Naive B cell (primary cell): ENCODE results near the gene ANO9. TPM values are rescaled to one million over a fixed set of nuclear protein-coding genes. Genes with fewer than 3 reads are reported as not detected.
A peak's percentile ranks its signal among the peaks of the same experiment; 100 is the strongest.

Source experiments
- ATAC-seq, 2 donors: fragments of 150-1000 bp; cut with Tn5 transposase; 2 replicates each; pipeline ENCODE4 v1.10.0; 2021; ENCODE audit warnings: low read depth in 2 of 2, mild to moderate bottlenecking in 2 of 2, moderate library complexity in 2 of 2
- DNase-seq: peaks from one replicate; pipeline ENCODE4 v3.0.0; 2022
- H3K27ac Mint-ChIP-seq, 6 donors: one replicate each; pipeline ENCODE4 v1.8.0; 2020 to 2022; ENCODE audit warnings: mild to moderate bottlenecking in 6 of 6, mixed read lengths in 6 of 6, moderate library complexity in 5 of 6, inconsistent platforms in 2 of 6
- H3K27me3 Mint-ChIP-seq, 3 donors: one replicate each; pipeline ENCODE4 v1.8.0; 2021 to 2022; ENCODE audit warnings: mixed read lengths in 3 of 3, mild to moderate bottlenecking in 1 of 3
- H3K36me3 Mint-ChIP-seq, 2 donors: one replicate each; pipeline ENCODE4 v1.8.0; 2020 to 2022; ENCODE audit warnings: mixed read lengths in 2 of 2, inconsistent platforms in 1 of 2, mild to moderate bottlenecking in 1 of 2
- H3K4me1 Mint-ChIP-seq, 3 donors: one replicate each; pipeline ENCODE4 v1.8.0; 2020 to 2022; ENCODE audit warnings: mixed read lengths in 3 of 3, inconsistent platforms in 1 of 3, mild to moderate bottlenecking in 1 of 3, moderate library complexity in 1 of 3
- H3K4me3 Mint-ChIP-seq, 8 donors: one replicate each; pipeline ENCODE4 v1.8.0; 2020 to 2022; ENCODE audit warnings: mild to moderate bottlenecking in 8 of 8, mixed read lengths in 8 of 8, moderate library complexity in 8 of 8, inconsistent platforms in 2 of 8
- H3K9me3 Mint-ChIP-seq, 7 donors: one replicate each; pipeline ENCODE4 v1.8.0; 2020 to 2022; ENCODE audit warnings: mixed read lengths in 7 of 7, mild to moderate bottlenecking in 5 of 7, inconsistent platforms in 2 of 7, moderate library complexity in 1 of 7
- polyA plus RNA-seq, 6 donors: library from polyadenylated mRNA; unstranded; fragments of 300-500 nt; fragmentation: Illumina TruSeq; gene quantifications; one replicate each; pipeline ENCODE4 v1.2.3, GENCODE V29; 2021; ENCODE audit warnings: low read depth in 6 of 6

The ANO9 gene
- polyA plus RNA-seq, 6 donors from 2014 or later = 1.9 to 4.5 (median 3.4) TPM; not detected in 1

- H3K27ac Mint-ChIP-seq = peak overlapping the region in 1 of 6 donors; percentile 60
- H3K4me1 Mint-ChIP-seq = peaks cover 40 to 50% (median 49%) of the 10 kb centered on the region in 3 donors
- peaks cover 0 to 8% of the 10 kb centered on the region in 2 donors for H3K36me3 Mint-ChIP-seq
- DNase-seq (no peak), ATAC-seq (no peak)
- H3K9me3 Mint-ChIP-seq = no peaks in the 10 kb centered on the region
- no peaks in the 10 kb centered on the region for H3K27me3 Mint-ChIP-seq
- H3K4me3 Mint-ChIP-seq = peak overlapping the region in 2 of 8 donors; percentile 51 to 52
Observed at GRCh38 chr11:454043-454442, 12.2 kb upstream of the ANO9 start.

GRCh38 chr11:453564-453963, 11.8 kb upstream of the ANO9 start:
- no peak for DNase-seq

GRCh38 chr11:452916-453527, 11.2 kb upstream of the ANO9 start:
- H3K4me3 Mint-ChIP-seq = peak overlapping the region in 4 of 8 donors; percentile 41 to 87 (median 62)
- ATAC-seq (no peak), DNase-seq (no peak)
- H3K9me3 Mint-ChIP-seq = no peaks in the 10 kb centered on the region
- peaks cover 50 to 56% (median 51%) of the 10 kb centered on the region in 3 donors for H3K4me1 Mint-ChIP-seq
- peak overlapping the region in 2 of 6 donors; percentile 57 to 69 for H3K27ac Mint-ChIP-seq
- H3K27me3 Mint-ChIP-seq = no peaks in the 10 kb centered on the region
- H3K36me3 Mint-ChIP-seq = peaks cover 0 to 8% of the 10 kb centered on the region in 2 donors

More at GRCh38 chr11:453564-453963, 11.8 kb upstream of the ANO9 start:
- H3K27ac Mint-ChIP-seq = peak overlapping the region in 1 of 6 donors; percentile 60
- peaks cover 0 to 8% of the 10 kb centered on the region in 2 donors for H3K36me3 Mint-ChIP-seq
- peak overlapping the region in 3 of 8 donors; percentile 41 to 51 (median 47) for H3K4me3 Mint-ChIP-seq
- no peaks in the 10 kb centered on the region for H3K9me3 Mint-ChIP-seq
- no peaks in the 10 kb centered on the region for H3K27me3 Mint-ChIP-seq
- no peak for ATAC-seq
- H3K4me1 Mint-ChIP-seq = peaks cover 44 to 52% (median 52%) of the 10 kb centered on the region in 3 donors

- DNase-seq = no peak
- H3K27ac Mint-ChIP-seq = peak overlapping the region in 2 of 6 donors; percentile 52 to 57
- peaks cover 44 to 50% (median 45%) of the 10 kb centered on the region in 3 donors for H3K4me1 Mint-ChIP-seq
Observed at GRCh38 chr11:452203-452744, 10.5 kb upstream of the ANO9 start.

GRCh38 chr11:451738-452137, 9.9 kb upstream of the ANO9 start:
- H3K4me1 Mint-ChIP-seq = peaks cover 39 to 44% (median 41%) of the 10 kb centered on the region in 3 donors
- H3K36me3 Mint-ChIP-seq = peaks cover 0 to 8% of the 10 kb centered on the region in 2 donors
- H3K27ac Mint-ChIP-seq = peak overlapping the region in 3 of 6 donors; percentile 74 to 98 (median 91)
- no peak for DNase-seq
- H3K4me3 Mint-ChIP-seq = peak overlapping the region; percentile 87 to 98 (median 96)
- no peak for ATAC-seq
- no peaks in the 10 kb centered on the region for H3K9me3 Mint-ChIP-seq
- no peaks in the 10 kb centered on the region for H3K27me3 Mint-ChIP-seq

More at GRCh38 chr11:452203-452744, 10.5 kb upstream of the ANO9 start:
- Mint-ChIP-seq H3K36me3 (peaks cover 0 to 8% of the 10 kb centered on the region in 2 donors), H3K4me3 (peak overlapping the region in 5 of 8 donors; percentile 26 to 88 (median 54)), H3K9me3 (no peaks in the 10 kb centered on the region), H3K27me3 (no peaks in the 10 kb centered on the region)
- no peak for ATAC-seq

GRCh38 chr11:450809-451451, 9.1 kb upstream of the ANO9 start:
- no peaks in the 10 kb centered on the region for H3K27me3 Mint-ChIP-seq
- ATAC-seq (peak; percentile 24 to 45), DNase-seq (peak; percentile 58)
- H3K4me1 Mint-ChIP-seq = peaks cover 33 to 41% (median 39%) of the 10 kb centered on the region in 3 donors
- H3K9me3 Mint-ChIP-seq = no peaks in the 10 kb centered on the region
- peak overlapping the region; percentile 74 to 98 (median 92) for H3K27ac Mint-ChIP-seq
- peak overlapping the region; percentile 87 to 98 (median 96) for H3K4me3 Mint-ChIP-seq
- peaks cover 0 to 8% of the 10 kb centered on the region in 2 donors for H3K36me3 Mint-ChIP-seq

GRCh38 chr11:449889-450808, 8.3 kb upstream of the ANO9 start, which contains the start of gene PTDSS2:
Gene PTDSS2, plus strand, starts transcription at chr11:450279. Its CDS starts 177 bp downstream, at chr11:450456.
- Mint-ChIP-seq H3K27ac (peak within 1 kb of the TSS; percentile 93 to 99 (median 97)), H3K36me3 (peaks cover 0 to 8% of the 10 kb centered on the region in 2 donors), H3K4me3 (peak within 1 kb of the TSS; percentile 88 to 98 (median 96)), H3K4me1 (peaks cover 33 to 41% (median 39%) of the 10 kb centered on the region in 3 donors), H3K27me3 (no peaks in the 10 kb centered on the region), H3K9me3 (no peaks in the 10 kb centered on the region)
- peak; percentile 92 for DNase-seq
- peak; percentile 80 to 81 for ATAC-seq

GRCh38 chr11:447923-448731, 6.3 kb upstream of the ANO9 start:
- Mint-ChIP-seq H3K27me3 (peaks cover 0 to 6% (median 0%) of the 10 kb centered on the region in 3 donors), H3K4me3 (peak overlapping the region; percentile 88 to 97 (median 94)), H3K9me3 (no peaks in the 10 kb centered on the region), H3K36me3 (peaks cover 0 to 8% of the 10 kb centered on the region in 2 donors), H3K4me1 (peaks cover 26 to 41% (median 28%) of the 10 kb centered on the region in 3 donors), H3K27ac (peak overlapping the region; percentile 93 to 99 (median 98))
- ATAC-seq = peak; percentile 62 to 66
- DNase-seq = peak; percentile 93

GRCh38 chr11:446891-447290, 5.1 kb upstream of the ANO9 start:
- H3K4me3 Mint-ChIP-seq = peak overlapping the region in 4 of 8 donors; percentile 5 to 48 (median 32)
- no peak for DNase-seq
- ATAC-seq = no peak
- peaks cover 16 to 30% (median 19%) of the 10 kb centered on the region in 3 donors for H3K4me1 Mint-ChIP-seq
- peaks cover 0 to 6% (median 0%) of the 10 kb centered on the region in 3 donors for H3K27me3 Mint-ChIP-seq
- H3K36me3 Mint-ChIP-seq = peaks cover 0 to 8% of the 10 kb centered on the region in 2 donors
- H3K9me3 Mint-ChIP-seq = no peaks in the 10 kb centered on the region
- peak overlapping the region in 3 of 6 donors; percentile 21 to 98 (median 30) for H3K27ac Mint-ChIP-seq

GRCh38 chr11:445765-446588, 4.2 kb upstream of the ANO9 start:
- Mint-ChIP-seq H3K4me1 (peaks cover 9 to 25% (median 14%) of the 10 kb centered on the region in 3 donors), H3K9me3 (no peaks in the 10 kb centered on the region), H3K4me3 (peak overlapping the region in 3 of 8 donors; percentile 20 to 63 (median 53)), H3K27me3 (peaks cover 0 to 9% (median 0%) of the 10 kb centered on the region in 3 donors), H3K36me3 (peaks cover 0 to 5% of the 10 kb centered on the region in 2 donors), H3K27ac (no peak overlapping the region)
- DNase-seq = no peak
- no peak for ATAC-seq

- Mint-ChIP-seq H3K27me3 (peaks cover 0 to 12% (median 0%) of the 10 kb centered on the region in 3 donors), H3K9me3 (no peaks in the 10 kb centered on the region), H3K27ac (no peak overlapping the region), H3K4me3 (peak overlapping the region in 1 of 8 donors; percentile 12), H3K36me3 (no peaks in the 10 kb centered on the region), H3K4me1 (peaks cover 4 to 28% (median 13%) of the 10 kb centered on the region in 3 donors)
- DNase-seq (no peak), ATAC-seq (no peak)
Observed at GRCh38 chr11:444396-445144, 2.8 kb upstream of the ANO9 start.
